DOHH2 (cell line): Measurements from ENCODE around the gene MYO7B.

Source experiments
- EZH2phosphoT487 ChIP-seq: fragments of 200-600 bp; sonication (generic); IDR thresholded peaks from 2 replicates; pipeline ENCODE4 v1.6.1; 2017; ENCODE audit warnings: borderline replicate concordance, mild to moderate bottlenecking, antibody characterized with exemption, low read length, moderate library complexity, mixed read lengths
- TF ChIP-seq, protein P1 (sequence below): fragments of 200-600 bp; sonication (generic); IDR thresholded peaks from one replicate; pipeline ENCODE4 v1.5.1; 2014; ENCODE audit warnings: antibody characterized with exemption, mild to moderate bottlenecking, low read depth, low read length; ENCODE audit not compliant: poor library complexity, severe bottlenecking

DNA sequence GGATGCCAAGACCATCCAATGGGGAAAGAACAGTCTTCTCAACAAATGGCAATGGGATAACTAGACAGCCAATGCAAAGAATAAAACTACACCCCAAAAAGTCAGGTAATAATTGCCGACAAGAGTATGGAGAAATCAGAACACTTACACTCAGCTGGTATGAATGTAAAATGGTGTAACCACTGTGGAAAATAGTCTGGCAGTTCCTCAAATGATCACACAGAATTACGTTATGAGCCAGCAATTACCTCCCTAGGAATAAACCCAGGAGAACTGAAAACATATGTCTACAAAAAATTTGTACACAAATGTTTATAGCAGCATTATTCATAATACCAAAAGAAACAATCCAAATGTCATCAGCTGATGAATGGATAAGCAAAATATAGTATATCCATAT is 18.0 kb upstream of the MYO7B start:
- TF ChIP-seq, protein P1, sequence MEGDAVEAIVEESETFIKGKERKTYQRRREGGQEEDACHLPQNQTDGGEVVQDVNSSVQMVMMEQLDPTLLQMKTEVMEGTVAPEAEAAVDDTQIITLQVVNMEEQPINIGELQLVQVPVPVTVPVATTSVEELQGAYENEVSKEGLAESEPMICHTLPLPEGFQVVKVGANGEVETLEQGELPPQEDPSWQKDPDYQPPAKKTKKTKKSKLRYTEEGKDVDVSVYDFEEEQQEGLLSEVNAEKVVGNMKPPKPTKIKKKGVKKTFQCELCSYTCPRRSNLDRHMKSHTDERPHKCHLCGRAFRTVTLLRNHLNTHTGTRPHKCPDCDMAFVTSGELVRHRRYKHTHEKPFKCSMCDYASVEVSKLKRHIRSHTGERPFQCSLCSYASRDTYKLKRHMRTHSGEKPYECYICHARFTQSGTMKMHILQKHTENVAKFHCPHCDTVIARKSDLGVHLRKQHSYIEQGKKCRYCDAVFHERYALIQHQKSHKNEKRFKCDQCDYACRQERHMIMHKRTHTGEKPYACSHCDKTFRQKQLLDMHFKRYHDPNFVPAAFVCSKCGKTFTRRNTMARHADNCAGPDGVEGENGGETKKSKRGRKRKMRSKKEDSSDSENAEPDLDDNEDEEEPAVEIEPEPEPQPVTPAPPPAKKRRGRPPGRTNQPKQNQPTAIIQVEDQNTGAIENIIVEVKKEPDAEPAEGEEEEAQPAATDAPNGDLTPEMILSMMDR = no peak
- no peak for TF ChIP-seq EZH2phosphoT487
